ENCODE measurements around the gene NAT14. TPM values are rescaled to one million over a fixed set of nuclear protein-coding genes. Genes with fewer than 3 reads are reported as not detected.

The NAT14 gene
- total and polyA plus RNA-seq, 2 donors (not counting 3 experiments of a cell fraction or from before 2014, with no cell fraction given), result 39.1 to 44.7 TPM

DNA sequence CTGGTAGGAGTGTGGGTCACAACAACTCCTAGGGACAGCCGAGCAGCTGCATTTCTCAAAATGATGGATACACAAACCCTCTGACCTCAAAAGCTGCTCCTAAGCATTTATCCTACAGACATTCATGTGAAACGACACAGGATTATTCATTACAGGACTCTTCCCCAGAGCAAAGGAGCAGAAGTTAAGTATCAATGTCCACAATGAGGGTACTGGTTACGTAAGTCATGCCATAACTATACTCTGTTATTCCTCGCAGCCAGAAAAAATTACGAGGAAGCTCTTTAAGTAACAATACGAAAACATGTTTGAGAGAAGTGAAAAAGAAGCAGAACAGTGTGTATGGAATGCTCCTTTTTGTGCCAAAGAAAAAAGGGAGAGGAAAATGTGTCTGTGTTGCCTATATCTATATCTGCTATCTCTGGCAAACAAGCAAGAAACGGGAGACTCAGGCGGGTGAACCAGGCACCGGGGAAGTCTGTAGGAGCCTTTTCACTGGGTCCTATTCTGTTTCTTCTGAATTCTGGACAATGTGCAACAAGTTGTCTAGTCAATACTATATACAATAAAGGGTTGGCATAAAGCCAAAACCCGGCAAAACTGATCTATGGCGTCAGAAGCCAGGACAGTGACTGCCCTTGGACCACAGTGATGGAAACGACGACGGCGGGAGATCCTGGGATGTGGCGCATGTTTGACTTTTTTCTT, 24.9 kb upstream of the NAT14 start:
- intact Hi-C loops (cut with micrococcal nuclease) (loop anchor here (2.0 to 5.0 kb wide), 3 partner anchors 51 to 147 kb away; partner anchors contain the start of genes RPL28, TMEM238 and ZNF865), dilution Hi-C loops (cut with MboI; ENCODE audit: extremely low pct_ligation_motif_present, low sequenced_read_pairs) (no loop called here)
- no peak overlapping the region for H3K9ac ChIP-seq (replicated peaks; ENCODE audit: extremely low read depth, insufficient read depth, low read length)
- no peaks in the 10 kb centered on the region for H3K79me2 ChIP-seq (ENCODE audit: control insufficient read depth, insufficient read depth, low read length)
- FAIRE-seq (no peak), DNase-seq (ENCODE audit: low read depth, low spot score) (peak; percentile 46)
- no peaks in the 10 kb centered on the region for H3K27me3 ChIP-seq (ENCODE audit: control insufficient read depth in 2 of 2, insufficient read depth in 2 of 2, low read length in 2 of 2)
- peak overlapping the region; percentile 74 for H3K4me2 ChIP-seq (ENCODE audit: insufficient read depth, low read length)
- peak overlapping the region in 1 of 3 experiments; percentile 70 for H3K4me3 ChIP-seq (replicated peaks in 1 of 3; ENCODE audit: insufficient read depth in 1 of 3, low read depth in 1 of 3, low read length in 3 of 3)
- CTCF ChIA-PET, result interaction anchor here (1.8 to 2.5 kb wide), 2 partner anchors 8 to 319 kb away, joined by 6 to 10 read pairs; no protein-coding TSS in a partner anchor
- TF ChIP-seq GATA2 (IDR thresholded peaks at IDR 0.05; ENCODE audit: insufficient read depth, insufficient read length, low read depth, low read length) (no peak), MYC (IDR thresholded peaks at IDR 0.05; ENCODE audit: low read depth, low read length) (no peak), FOS (IDR thresholded peaks at IDR 0.05; ENCODE audit: borderline replicate concordance, insufficient read depth, low read length) (no peak), JUN (IDR thresholded peaks at IDR 0.05; ENCODE audit: borderline replicate concordance, insufficient read depth, insufficient read length, low read depth) (no peak), EZH2 (IDR thresholded peaks at IDR 0.05; ENCODE audit: borderline replicate concordance, low read depth, low read length, severe bottlenecking) (no peak), POLR2A (IDR thresholded peaks at IDR 0.05; ENCODE audit: low read depth, low read length) (no peak), POLR2AphosphoS5 (IDR thresholded peaks at IDR 0.05; ENCODE audit: insufficient read depth, low read depth, low read length) (no peak)
- TF ChIP-seq, protein P1, sequence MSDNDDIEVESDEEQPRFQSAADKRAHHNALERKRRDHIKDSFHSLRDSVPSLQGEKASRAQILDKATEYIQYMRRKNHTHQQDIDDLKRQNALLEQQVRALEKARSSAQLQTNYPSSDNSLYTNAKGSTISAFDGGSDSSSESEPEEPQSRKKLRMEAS (IDR thresholded peaks at IDR 0.05; ENCODE audit: insufficient read depth, insufficient read length), result no peak
- TF ChIP-seq, protein P2, sequence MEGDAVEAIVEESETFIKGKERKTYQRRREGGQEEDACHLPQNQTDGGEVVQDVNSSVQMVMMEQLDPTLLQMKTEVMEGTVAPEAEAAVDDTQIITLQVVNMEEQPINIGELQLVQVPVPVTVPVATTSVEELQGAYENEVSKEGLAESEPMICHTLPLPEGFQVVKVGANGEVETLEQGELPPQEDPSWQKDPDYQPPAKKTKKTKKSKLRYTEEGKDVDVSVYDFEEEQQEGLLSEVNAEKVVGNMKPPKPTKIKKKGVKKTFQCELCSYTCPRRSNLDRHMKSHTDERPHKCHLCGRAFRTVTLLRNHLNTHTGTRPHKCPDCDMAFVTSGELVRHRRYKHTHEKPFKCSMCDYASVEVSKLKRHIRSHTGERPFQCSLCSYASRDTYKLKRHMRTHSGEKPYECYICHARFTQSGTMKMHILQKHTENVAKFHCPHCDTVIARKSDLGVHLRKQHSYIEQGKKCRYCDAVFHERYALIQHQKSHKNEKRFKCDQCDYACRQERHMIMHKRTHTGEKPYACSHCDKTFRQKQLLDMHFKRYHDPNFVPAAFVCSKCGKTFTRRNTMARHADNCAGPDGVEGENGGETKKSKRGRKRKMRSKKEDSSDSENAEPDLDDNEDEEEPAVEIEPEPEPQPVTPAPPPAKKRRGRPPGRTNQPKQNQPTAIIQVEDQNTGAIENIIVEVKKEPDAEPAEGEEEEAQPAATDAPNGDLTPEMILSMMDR (IDR thresholded peaks at IDR 0.05; ENCODE audit: extremely low read depth in 1 of 2, insufficient read depth in 1 of 2, low read depth in 1 of 2, low read length in 2 of 2), result no peak
- BruUV-seq (replicated peaks), result no TSS peak
- peaks cover 0 to 3% of the 10 kb centered on the region in 2 experiments for H3K36me3 ChIP-seq (ENCODE audit: control insufficient read depth in 2 of 2, extremely low read depth in 1 of 2, insufficient read depth in 2 of 2, low read length in 2 of 2)
- H3K9me1 ChIP-seq (replicated peaks; ENCODE audit: control insufficient read depth, extremely low read depth, insufficient read depth, low read length), result no peaks in the 10 kb centered on the region
- no peaks in the 10 kb centered on the region for H4K20me1 ChIP-seq (replicated peaks; ENCODE audit: control insufficient read depth, extremely low read depth, insufficient read depth, low read length)
- POLR2A ChIA-PET, result no interaction called here
- no peaks in the 10 kb centered on the region for H3K9me3 ChIP-seq (replicated peaks; ENCODE audit: control insufficient read depth, insufficient read depth, low read length)
- H2AFZ ChIP-seq (ENCODE audit: low read depth, low read length), result no peak overlapping the region
- H3K4me1 ChIP-seq (ENCODE audit: control insufficient read depth, extremely low read depth, insufficient read depth, low read length), result peaks cover 13% of the 10 kb centered on the region
- no peak overlapping the region for H3K27ac ChIP-seq (ENCODE audit: insufficient read depth, low read depth, low read length)
